PC-3 (cell line): ENCODE results near the gene TTC7B. TPM values are rescaled to one million over a fixed set of nuclear protein-coding genes. Genes with fewer than 3 reads are reported as not detected.

Experiments used
- ATAC-seq: fragments of 200-7000 bp; cut with Tn5 transposase; 2 replicates; pipeline ENCODE4 v1.9.1; 2020; ENCODE audit warnings: mild to moderate bottlenecking, moderate library complexity
- BruUV-seq: library from RNA; stranded (reverse); fragments of 400-500 nt; replicated peaks from 2 replicates; lab custom pipeline; 2021; lab: Mats Ljungman, UMichigan
- CTCF ChIA-PET: fragments of 300-600 bp; sonication (Branson Sonifier 250); formaldehyde crosslinking; loops from one replicate; lab custom pipeline; 2022; ENCODE audit warnings: antibody characterized with exemption; lab: Charles Lee
- POLR2A ChIA-PET: fragments of 300-600 bp; sonication (Branson Sonifier 250); formaldehyde crosslinking; loops from one replicate; lab custom pipeline; 2022; ENCODE audit warnings: antibody characterized with exemption; ENCODE audit not compliant: unreplicated experiment; lab: Charles Lee
- DNase-seq: peaks from one replicate; pipeline ENCODE4 v3.0.0-alpha.2; 2015
- H2AFZ ChIP-seq: fragments of 300-600 bp; sonication (generic); 2 replicates; pipeline ENCODE4 v1.6.0; 2016; ENCODE audit warnings: antibody characterized with exemption, low read length
- H3F3A ChIP-seq: fragments of 300-600 bp; sonication (generic); one replicate; pipeline ENCODE4 v1.6.0; 2017; ENCODE audit warnings: antibody characterized with exemption, low read length, control low read depth, mild to moderate bottlenecking; ENCODE audit not compliant: unreplicated experiment
- H3K27ac ChIP-seq: fragments of 300-600 bp; sonication (generic); 2 replicates; pipeline ENCODE4 v1.5.1; 2016; ENCODE audit warnings: mild to moderate bottlenecking, low read length
- H3K27me3 ChIP-seq: fragments of 300-600 bp; sonication (generic); 2 replicates; pipeline ENCODE4 v1.6.1; 2016; ENCODE audit warnings: low read length, mixed read lengths
- H3K36me3 ChIP-seq: fragments of 300-600 bp; sonication (generic); 2 replicates; pipeline ENCODE4 v1.6.1; 2016; ENCODE audit warnings: low read depth, mixed run types, low read length, mixed read lengths
- H3K4me1 ChIP-seq: fragments of 300-600 bp; sonication (generic); 2 replicates; pipeline ENCODE4 v1.5.1; 2016; ENCODE audit warnings: low read length; ENCODE audit not compliant: insufficient read depth
- H3K4me2 ChIP-seq: fragments of 300-600 bp; sonication (generic); 2 replicates; pipeline ENCODE4 v1.6.0; 2016; ENCODE audit warnings: low read length
- H3K4me3 ChIP-seq: fragments of 300-600 bp; sonication (generic); 2 replicates; pipeline ENCODE4 v1.5.1; 2016; ENCODE audit warnings: mild to moderate bottlenecking, low read length, mixed read lengths
- H3K79me2 ChIP-seq: fragments of 300-600 bp; sonication (generic); 2 replicates; pipeline ENCODE4 v1.6.1; 2017; ENCODE audit warnings: low read length, mixed read lengths
- H3K9ac ChIP-seq: fragments of 300-600 bp; sonication (generic); 2 replicates; pipeline ENCODE4 v1.6.0; 2016; ENCODE audit warnings: mild to moderate bottlenecking, low read length
- H3K9me2 ChIP-seq: fragments of 300-600 bp; sonication (generic); replicated peaks from 2 replicates; pipeline ENCODE4 v1.6.1; 2016; ENCODE audit warnings: mixed run types, low read length, mixed read lengths
- H3K9me3 ChIP-seq: fragments of 300-600 bp; sonication (generic); 2 replicates; pipeline ENCODE4 v1.6.1; 2016; ENCODE audit warnings: low read length, mixed read lengths
- H4K20me1 ChIP-seq: fragments of 300-600 bp; sonication (generic); 2 replicates; pipeline ENCODE4 v1.6.1; 2016; ENCODE audit warnings: low read length, mixed read lengths
- CTCF ChIP-seq: fragments of 300-600 bp; sonication (generic); conservative IDR thresholded peaks from 2 replicates; pipeline ENCODE4 v1.5.1; 2017; ENCODE audit warnings: antibody characterized with exemption, low read depth, mild to moderate bottlenecking, low read length
- EZH2 ChIP-seq: fragments of 300-600 bp; sonication (generic); IDR thresholded peaks from one replicate; pipeline ENCODE4 v1.6.1; 2017; ENCODE audit warnings: antibody characterized with exemption, mild to moderate bottlenecking, low read length; ENCODE audit not compliant: unreplicated experiment
- EZH2phosphoT487 ChIP-seq: fragments of 300-600 bp; sonication (generic); IDR thresholded peaks from 2 replicates; pipeline ENCODE4 v1.6.1; 2018; ENCODE audit warnings: mild to moderate bottlenecking, antibody characterized with exemption, low read length, borderline replicate concordance
- intact Hi-C: fragments of 100-400 bp; cut with micrococcal nuclease; formaldehyde crosslinking; loops from 2 replicates; pipeline ENCODE4 v1.9.0; 2023
- total RNA-seq: library from RNA; depleted of rRNA; stranded (reverse); fragments of >200 nt; gene quantifications from 2 replicates; pipeline ENCODE4 v1.2.3, GENCODE V29; 2014

TTC7B gene
- total RNA-seq, 1 experiment from 2014 or later = 45.6 TPM

GRCh38 chr14:90500665-90501370 lies 315.4 kb downstream of the TTC7B start:
- no peak for DNase-seq
- no TSS peak for BruUV-seq

GRCh38 chr14:90499908-90500664 lies 316.1 kb downstream of the TTC7B start:
- Histone ChIP-seq H3K4me1 (no peaks in the 10 kb centered on the region), H3F3A (no peaks in the 10 kb centered on the region), H3K4me2 (no peak overlapping the region), H2AFZ (no peak overlapping the region), H3K79me2 (no peaks in the 10 kb centered on the region), H3K9ac (no peak overlapping the region), H3K36me3 (no peaks in the 10 kb centered on the region), H3K4me3 (no peak overlapping the region), H3K27ac (no peak overlapping the region), H3K9me2 (no peaks in the 10 kb centered on the region), H3K9me3 (no peaks in the 10 kb centered on the region), H3K27me3 (no peaks in the 10 kb centered on the region; the same call in 1 of the 2 replicates), H4K20me1 (no peaks in the 10 kb centered on the region)
- ChIA-PET POLR2A (no interaction called here), CTCF (no interaction called here)
- no TSS peak for BruUV-seq
- ATAC-seq (no peak), DNase-seq (no peak)
- intact Hi-C loops = loop anchor here (5.0 kb wide), 1 partner anchor 133 kb away; no protein-coding TSS in a partner anchor
- TF ChIP-seq EZH2phosphoT487 = no peak
- no peak for TF ChIP-seq CTCF
- TF ChIP-seq EZH2 = no peak

More at GRCh38 chr14:90500665-90501370, 315.4 kb downstream of the TTC7B start:
- H3K4me2 ChIP-seq = no peak overlapping the region
- no peaks in the 10 kb centered on the region for H3F3A ChIP-seq
- no peak for TF ChIP-seq EZH2
- TF ChIP-seq CTCF = no peak
- no peak for TF ChIP-seq EZH2phosphoT487
- ATAC-seq = no peak
- no peaks in the 10 kb centered on the region for H3K9me2 ChIP-seq
- no peaks in the 10 kb centered on the region; the same call in 1 of the 2 replicates for H3K27me3 ChIP-seq
- H3K36me3 ChIP-seq = no peaks in the 10 kb centered on the region
- no peak overlapping the region for H3K9ac ChIP-seq
- intact Hi-C loops = no loop called here
- H4K20me1 ChIP-seq = no peaks in the 10 kb centered on the region
- H3K27ac ChIP-seq = no peak overlapping the region
- no peaks in the 10 kb centered on the region for H3K4me1 ChIP-seq
- H3K4me3 ChIP-seq = no peak overlapping the region
- POLR2A ChIA-PET = no interaction called here
- H2AFZ ChIP-seq = no peak overlapping the region
- no peaks in the 10 kb centered on the region for H3K9me3 ChIP-seq
- CTCF ChIA-PET = no interaction called here
- H3K79me2 ChIP-seq = no peaks in the 10 kb centered on the region
